H1 (cell line): ENCODE results near the gene PRR14L. TPM values are rescaled to one million over a fixed set of nuclear protein-coding genes. Genes with fewer than 3 reads are reported as not detected.

ENCODE experiments used
- ASH2L ChIP-seq: fragments of 200-600, 300-600 bp; sonication (generic); IDR thresholded peaks from one replicate; pipeline ENCODE4 v1.7.1; 2017; ENCODE audit warnings: low read length
- EZH2 ChIP-seq: fragments of 200-600 bp; sonication (generic); IDR thresholded peaks from 2 replicates; pipeline ENCODE4 v1.7.1; 2012; ENCODE audit warnings: low read depth, mild to moderate bottlenecking, moderate library complexity, low read length, inconsistent platforms; ENCODE audit not compliant: severe bottlenecking
- GTF2F1 ChIP-seq: IDR thresholded peaks from 2 replicates; pipeline ENCODE4 v1.6.1; 2012; ENCODE audit warnings: low read depth, low read length, improper control_type of control experiment, borderline replicate concordance
- MAFK ChIP-seq: IDR thresholded peaks from 2 replicates; pipeline ENCODE4 v1.6.1; 2012; ENCODE audit warnings: low read depth, mild to moderate bottlenecking, improper control_type of control experiment, low read length
- POLR2A ChIP-seq, 2 experiments: IDR thresholded peaks; 1 replicate in 1 of 2; 2 replicates in 1 of 2; pipeline ENCODE4 v1.6.1; 2011; ENCODE audit warnings: low read depth in 2 of 2, low read length in 2 of 2, mild to moderate bottlenecking in 2 of 2; ENCODE audit errors: control extremely low read depth in 1 of 2
- SRF ChIP-seq: IDR thresholded peaks from 2 replicates; pipeline ENCODE4 v1.6.1; 2011; ENCODE audit warnings: mild to moderate bottlenecking, low read depth, low read length, moderate library complexity
- polyA plus RNA-seq, 7 experiments: library from polyadenylated mRNA; depleted of rRNA in 3 of 7; stranded (reverse) in 5 of 7; unstranded in 2 of 7; fragments of >200 nt in 5 of 7; fragments of 200-250 nt in 2 of 7; gene quantifications; 1 replicate in 5 of 7; 2 replicates in 1 of 7; 4 replicates in 1 of 7; pipeline versions ENCODE4 v1.2.1 to v1.2.3, GENCODE V29; 2011 to 2013; ENCODE audit warnings: missing spikeins in 2 of 7, mixed read lengths in 2 of 7
- total RNA-seq: library from RNA; stranded (reverse); fragmentation: NEBNext Ultra II Directional; extraction: Animal tissue kit (Norgen Biotek cat#: 25700); gene quantifications from 2 replicates; pipeline ENCODE4 v1.2.1, GENCODE V29; 2021
- TF ChIP-seq, protein P1 (sequence below): fragments of 300-600 bp; sonication (generic); IDR thresholded peaks from 2 replicates; pipeline ENCODE4 v1.7.1; 2012; ENCODE audit warnings: low read length, moderate library complexity, mild to moderate bottlenecking, inconsistent platforms; ENCODE audit not compliant: insufficient replicate concordance

PRR14L gene
- total and polyA plus RNA-seq, 2 of the 8 experiments (the other 6 are each of a cell fraction or from before 2014, with no cell fraction given) = 26.5 to 98.6 TPM

DNA sequence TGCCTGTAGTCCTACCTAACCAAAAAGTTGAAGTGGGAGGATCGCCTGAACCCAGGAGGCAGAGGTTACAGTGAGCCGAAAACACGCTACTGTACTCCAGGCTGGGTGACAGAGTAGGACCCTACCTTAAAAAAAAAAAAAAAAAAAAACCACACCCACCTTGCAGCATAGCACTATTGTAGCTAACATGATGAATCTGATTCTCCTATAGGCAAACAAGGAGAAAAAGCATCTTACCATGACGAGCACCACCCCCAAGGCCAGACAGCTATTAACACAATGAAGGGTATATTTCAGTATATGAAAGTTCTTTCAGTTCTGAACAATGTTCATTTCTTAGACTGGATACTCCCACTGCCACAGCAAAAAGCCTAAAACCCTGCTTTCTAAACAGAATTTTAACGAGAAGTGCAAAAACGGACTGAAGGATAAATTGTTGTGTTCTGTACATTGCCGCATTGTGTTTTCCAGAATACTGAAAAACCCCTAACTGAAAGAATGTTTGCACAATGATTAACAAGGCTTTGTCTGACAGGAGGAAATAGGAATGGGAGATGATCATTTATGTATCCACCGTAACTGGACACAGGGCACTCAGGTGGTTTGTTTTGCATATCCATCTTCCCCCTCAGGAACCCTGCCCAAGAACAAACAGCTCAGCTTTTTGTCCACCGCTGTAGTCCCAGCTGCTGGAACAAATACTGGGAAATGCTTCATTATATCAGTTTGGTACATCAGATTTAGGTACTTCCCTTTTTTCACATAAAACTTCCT, 96.8 kb downstream of the PRR14L start (continued):
- TF ChIP-seq, protein P1, sequence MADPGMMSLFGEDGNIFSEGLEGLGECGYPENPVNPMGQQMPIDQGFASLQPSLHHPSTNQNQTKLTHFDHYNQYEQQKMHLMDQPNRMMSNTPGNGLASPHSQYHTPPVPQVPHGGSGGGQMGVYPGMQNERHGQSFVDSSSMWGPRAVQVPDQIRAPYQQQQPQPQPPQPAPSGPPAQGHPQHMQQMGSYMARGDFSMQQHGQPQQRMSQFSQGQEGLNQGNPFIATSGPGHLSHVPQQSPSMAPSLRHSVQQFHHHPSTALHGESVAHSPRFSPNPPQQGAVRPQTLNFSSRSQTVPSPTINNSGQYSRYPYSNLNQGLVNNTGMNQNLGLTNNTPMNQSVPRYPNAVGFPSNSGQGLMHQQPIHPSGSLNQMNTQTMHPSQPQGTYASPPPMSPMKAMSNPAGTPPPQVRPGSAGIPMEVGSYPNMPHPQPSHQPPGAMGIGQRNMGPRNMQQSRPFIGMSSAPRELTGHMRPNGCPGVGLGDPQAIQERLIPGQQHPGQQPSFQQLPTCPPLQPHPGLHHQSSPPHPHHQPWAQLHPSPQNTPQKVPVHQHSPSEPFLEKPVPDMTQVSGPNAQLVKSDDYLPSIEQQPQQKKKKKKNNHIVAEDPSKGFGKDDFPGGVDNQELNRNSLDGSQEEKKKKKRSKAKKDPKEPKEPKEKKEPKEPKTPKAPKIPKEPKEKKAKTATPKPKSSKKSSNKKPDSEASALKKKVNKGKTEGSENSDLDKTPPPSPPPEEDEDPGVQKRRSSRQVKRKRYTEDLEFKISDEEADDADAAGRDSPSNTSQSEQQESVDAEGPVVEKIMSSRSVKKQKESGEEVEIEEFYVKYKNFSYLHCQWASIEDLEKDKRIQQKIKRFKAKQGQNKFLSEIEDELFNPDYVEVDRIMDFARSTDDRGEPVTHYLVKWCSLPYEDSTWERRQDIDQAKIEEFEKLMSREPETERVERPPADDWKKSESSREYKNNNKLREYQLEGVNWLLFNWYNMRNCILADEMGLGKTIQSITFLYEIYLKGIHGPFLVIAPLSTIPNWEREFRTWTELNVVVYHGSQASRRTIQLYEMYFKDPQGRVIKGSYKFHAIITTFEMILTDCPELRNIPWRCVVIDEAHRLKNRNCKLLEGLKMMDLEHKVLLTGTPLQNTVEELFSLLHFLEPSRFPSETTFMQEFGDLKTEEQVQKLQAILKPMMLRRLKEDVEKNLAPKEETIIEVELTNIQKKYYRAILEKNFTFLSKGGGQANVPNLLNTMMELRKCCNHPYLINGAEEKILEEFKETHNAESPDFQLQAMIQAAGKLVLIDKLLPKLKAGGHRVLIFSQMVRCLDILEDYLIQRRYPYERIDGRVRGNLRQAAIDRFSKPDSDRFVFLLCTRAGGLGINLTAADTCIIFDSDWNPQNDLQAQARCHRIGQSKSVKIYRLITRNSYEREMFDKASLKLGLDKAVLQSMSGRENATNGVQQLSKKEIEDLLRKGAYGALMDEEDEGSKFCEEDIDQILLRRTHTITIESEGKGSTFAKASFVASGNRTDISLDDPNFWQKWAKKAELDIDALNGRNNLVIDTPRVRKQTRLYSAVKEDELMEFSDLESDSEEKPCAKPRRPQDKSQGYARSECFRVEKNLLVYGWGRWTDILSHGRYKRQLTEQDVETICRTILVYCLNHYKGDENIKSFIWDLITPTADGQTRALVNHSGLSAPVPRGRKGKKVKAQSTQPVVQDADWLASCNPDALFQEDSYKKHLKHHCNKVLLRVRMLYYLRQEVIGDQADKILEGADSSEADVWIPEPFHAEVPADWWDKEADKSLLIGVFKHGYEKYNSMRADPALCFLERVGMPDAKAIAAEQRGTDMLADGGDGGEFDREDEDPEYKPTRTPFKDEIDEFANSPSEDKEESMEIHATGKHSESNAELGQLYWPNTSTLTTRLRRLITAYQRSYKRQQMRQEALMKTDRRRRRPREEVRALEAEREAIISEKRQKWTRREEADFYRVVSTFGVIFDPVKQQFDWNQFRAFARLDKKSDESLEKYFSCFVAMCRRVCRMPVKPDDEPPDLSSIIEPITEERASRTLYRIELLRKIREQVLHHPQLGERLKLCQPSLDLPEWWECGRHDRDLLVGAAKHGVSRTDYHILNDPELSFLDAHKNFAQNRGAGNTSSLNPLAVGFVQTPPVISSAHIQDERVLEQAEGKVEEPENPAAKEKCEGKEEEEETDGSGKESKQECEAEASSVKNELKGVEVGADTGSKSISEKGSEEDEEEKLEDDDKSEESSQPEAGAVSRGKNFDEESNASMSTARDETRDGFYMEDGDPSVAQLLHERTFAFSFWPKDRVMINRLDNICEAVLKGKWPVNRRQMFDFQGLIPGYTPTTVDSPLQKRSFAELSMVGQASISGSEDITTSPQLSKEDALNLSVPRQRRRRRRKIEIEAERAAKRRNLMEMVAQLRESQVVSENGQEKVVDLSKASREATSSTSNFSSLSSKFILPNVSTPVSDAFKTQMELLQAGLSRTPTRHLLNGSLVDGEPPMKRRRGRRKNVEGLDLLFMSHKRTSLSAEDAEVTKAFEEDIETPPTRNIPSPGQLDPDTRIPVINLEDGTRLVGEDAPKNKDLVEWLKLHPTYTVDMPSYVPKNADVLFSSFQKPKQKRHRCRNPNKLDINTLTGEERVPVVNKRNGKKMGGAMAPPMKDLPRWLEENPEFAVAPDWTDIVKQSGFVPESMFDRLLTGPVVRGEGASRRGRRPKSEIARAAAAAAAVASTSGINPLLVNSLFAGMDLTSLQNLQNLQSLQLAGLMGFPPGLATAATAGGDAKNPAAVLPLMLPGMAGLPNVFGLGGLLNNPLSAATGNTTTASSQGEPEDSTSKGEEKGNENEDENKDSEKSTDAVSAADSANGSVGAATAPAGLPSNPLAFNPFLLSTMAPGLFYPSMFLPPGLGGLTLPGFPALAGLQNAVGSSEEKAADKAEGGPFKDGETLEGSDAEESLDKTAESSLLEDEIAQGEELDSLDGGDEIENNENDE = no peak
- TF ChIP-seq POLR2A (IDR thresholded peaks at IDR 0.05; ENCODE audit: control extremely low read depth in 1 of 2, low read depth in 2 of 2, low read length in 2 of 2) (no peak), ASH2L (no peak), MAFK (no peak), EZH2 (no peak), SRF (no peak), GTF2F1 (no peak)
